ENCODE measurements around the gene LAMB1.
"Not testable (repeated sequence)": the region's sequence is repeated elsewhere in the genome, so short reads cannot be mapped to it uniquely, and the experiment has no call there.

The LAMB1 gene

DNA sequence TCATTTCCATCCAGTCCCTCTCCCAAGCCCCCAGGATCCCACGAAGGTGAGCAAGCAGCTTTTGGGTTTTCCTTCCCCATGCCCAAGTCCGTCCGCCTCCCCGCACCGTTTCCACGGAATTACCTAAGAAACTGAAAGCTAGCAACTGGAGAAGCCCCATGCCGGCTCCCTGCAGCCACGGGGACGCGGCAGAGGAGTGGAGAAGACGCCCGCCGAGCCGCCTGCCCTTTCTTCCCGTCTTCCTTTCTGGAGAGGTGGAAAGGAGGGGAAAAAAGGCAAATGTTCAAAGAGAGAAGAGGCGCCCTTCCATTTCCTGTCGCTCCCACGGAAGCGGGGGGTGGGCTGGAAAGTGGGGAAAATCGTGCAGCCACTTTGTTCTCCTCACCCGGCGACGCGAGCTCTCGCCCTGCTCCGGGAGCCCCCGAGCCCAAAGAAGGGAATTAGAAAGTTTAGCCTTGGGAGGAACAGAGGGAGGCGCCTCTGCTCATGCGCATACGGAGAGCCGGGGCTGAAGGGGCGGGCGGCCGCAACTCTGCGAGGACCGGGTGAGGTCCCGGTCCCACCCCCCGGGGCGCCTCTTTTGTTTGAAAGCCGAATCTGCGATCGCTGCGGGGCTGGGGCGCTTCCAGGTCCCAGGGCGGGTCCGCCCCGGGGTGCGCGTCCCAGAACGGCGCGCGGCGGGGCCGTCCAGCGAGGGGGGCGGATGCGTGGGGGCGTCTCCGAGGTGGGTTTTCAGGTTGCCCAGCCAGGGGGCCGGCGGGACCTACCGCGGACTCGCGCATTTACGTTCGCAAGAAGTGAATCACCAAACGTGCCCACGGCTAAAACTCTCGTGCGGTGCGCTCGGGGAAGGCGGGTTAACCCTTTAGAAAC, at the start of gene LAMB1:
TSS of gene LAMB1 (minus strand) at position 436 of the 873 bp plus-strand sequence. CDS start at position 160, 276 bp downstream.
- DNase-seq (ENCODE audit: low spot score) = no peak

DNA sequence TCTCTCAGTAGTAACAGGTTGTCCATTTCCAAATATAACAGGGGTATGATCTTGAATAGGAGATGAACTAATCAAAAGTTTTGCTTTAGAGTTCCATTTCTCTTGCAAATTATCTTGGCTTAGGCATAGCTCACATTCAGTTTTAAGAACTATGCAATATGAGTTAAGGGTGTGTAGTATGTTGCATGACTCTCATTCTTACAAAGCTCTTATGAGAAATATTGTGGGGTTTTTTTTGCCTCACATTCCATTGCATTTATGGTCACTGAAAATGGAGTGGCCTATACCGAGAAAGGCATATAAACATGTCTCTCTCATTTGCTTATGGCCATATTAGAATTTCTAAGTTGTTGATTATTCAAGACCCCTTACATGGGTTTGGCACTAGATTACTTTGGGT, 48.5 kb upstream of the LAMB1 start:
- DNase-seq (ENCODE audit: low spot score) = no peak

DNA sequence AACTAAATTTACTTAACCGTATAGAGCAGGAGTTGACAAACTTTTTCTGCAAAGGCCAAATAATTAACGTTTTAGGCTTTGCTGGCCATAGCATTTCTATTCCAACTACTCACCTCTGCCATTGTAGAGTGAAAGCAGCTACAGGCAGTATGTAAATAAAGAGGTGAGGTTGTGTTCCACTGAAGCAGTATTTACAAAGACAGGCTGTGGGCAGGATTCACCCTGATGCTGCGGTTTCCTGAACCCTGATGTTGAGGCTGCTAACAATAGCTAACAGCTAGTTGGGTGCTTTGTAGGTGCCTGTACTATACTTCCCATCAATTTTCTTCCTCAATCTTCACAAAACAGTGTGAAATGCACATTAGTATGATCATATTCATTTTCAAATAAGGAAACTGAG, 47.0 kb upstream of the LAMB1 start:
- DNase-seq (ENCODE audit: low spot score) = no peak

DNA sequence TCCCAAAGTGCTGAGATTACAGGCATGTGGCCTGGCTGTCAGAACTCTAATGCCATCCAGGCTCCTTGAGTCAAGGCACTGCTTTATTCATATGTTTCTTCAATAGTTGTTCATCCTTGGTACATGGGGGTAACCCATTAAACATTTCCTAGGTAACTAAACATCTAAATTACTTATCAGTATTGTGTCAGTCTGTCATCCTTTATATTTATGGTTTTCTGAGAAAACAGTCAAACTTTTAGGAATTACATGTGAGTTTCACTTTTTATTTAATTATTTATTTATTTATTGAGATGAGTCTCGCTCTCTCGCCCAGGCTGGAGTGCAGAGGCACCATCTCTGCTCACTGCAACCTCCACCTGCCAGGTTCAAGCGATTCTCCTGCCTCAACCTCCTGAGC, 45.5 kb upstream of the LAMB1 start:
- DNase-seq (ENCODE audit: low spot score) = no peak

DNA sequence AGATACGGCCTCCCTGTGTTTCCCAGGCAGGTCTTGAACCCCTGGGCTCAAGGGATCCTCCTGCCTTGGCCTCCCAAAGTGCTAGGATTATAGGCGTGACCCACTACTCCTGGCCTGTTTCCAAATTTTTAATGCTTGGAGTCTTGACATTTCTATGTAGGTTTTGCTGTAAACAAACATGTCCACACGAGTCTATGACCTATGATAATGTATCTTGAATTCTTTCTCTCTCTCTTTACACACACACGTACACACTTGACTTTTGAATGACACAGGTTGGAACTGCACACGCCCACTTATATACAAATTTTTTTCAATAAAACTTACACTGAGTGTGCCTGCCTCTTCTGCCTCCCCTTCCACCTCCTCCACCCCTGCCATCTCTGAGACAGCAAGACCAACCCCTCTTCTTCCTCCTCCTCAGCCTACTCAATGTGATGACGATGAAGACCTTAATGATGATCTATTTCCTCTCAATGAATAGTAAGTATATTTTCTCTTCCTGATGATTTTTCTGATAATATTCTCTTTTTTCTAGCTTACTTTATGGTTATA, 44.1 kb upstream of the LAMB1 start:
- no peak for DNase-seq (ENCODE audit: low spot score)

DNA sequence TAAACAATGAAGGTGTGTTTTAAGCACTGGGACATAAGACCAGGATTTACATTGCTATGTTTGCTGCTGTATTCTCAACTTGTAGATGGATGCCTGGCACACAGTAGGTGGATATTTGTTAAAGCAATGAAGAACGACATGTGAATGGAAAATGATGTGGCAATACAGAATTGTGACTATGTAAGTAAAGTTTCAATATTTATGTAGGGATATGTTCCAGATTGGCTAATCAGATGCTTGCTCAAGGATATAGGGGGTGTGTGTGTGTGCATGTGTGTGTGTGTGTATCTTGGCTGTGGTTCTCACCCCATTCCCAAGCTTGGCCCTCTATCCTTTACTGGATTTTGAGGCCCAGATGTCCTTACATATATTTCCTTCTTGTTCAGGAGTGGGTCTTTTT, 42.7 kb upstream of the LAMB1 start:
- no peak for DNase-seq (ENCODE audit: low spot score)

DNA sequence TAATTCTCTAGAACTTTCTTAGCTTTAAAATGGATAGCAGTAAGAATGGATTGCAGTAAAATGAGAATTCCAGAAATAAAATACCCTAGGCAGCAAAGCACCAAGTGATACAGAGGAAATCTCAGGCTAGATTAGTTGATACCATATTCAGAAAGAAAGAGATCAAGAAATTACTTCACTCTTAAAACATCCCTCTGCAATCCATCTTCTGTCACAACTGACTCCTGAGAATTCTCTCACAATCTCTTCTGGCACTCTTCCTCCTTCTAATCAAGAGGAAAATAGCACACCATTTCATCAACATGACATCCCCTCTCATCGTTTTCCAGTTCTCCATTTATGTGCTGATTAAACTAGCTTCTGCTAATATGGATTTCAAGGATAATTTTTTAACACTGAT, 42.2 kb upstream of the LAMB1 start:
- DNase-seq (ENCODE audit: low spot score) = no peak

DNA sequence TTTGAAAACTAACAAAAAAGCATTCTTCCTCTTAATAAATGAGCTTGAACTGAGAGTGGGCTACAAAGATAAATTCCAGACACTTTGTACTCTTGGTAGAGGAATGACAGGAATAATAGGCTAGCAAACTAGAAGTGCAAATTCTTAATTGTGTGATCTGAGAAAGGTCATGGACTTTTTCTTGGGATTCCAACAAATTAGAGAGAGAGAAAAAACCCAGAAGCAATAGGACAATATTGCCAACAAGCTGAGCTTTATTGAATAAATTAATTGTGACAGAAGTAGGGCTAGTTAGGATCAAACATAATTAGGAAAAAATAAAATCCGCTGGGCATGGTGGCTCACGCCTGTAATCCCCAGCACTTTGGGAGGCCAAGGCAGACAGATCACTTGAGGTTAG, 41.4 kb upstream of the LAMB1 start:
- no peak for DNase-seq (ENCODE audit: low spot score)

DNA sequence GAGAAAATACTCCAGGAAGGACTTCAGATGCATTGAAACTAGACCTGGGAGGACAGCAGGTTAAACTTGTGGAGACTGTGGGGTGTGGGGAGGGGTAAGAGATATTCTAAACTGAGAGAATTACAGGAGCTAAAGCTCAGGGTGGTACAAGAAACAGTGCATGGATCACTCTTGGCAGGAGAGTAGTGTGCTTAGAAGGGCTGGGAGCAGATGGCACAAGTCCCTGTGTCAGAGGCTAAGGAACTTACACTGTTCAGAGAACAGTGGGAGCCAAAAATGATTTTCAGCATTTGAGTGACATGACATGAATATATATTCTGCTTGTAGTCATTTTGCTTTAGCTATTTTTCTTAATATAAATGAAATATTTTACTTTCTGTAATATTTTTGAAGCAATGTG, 36.0 kb upstream of the LAMB1 start:
- no peak for DNase-seq (ENCODE audit: low spot score)

DNA sequence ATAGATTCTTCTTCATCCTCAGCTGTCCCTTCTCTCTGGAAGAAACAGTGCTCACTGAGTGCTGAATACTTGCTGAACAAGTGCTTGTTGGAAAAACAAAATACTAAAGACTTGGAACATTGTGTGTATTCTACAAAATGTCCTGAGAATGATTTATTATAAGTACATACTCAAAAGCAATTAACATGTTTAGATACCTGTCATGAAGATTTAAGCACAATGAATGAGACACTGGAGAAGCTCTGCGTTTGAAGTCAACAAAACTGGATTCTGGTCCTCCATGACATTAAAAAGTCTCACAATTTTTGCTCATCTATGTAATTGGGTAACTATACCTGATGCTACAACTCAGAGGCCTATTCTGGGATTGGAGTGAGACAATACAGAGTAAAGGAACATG, 34.8 kb upstream of the LAMB1 start:
- no peak for DNase-seq (ENCODE audit: low spot score)

DNA sequence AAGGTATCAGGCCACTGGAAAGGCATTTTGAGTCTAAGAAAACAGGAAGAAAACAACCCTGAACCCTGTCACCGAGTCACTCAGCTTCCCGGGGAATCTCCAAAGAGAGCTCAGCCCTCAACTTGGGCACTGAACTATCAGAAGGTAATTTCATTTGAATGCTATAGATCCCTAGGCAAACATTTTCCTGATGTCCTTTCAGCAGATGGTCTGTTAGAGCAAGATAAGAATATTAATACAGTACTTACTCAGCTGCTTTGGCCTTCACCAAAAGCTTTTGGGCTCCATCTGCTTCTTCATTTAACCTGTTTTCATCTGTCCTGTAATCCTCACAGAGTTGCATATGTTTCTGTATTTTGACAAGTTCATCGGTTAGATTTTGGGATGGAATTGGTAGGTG, 34.2 kb upstream of the LAMB1 start:
- DNase-seq (ENCODE audit: low spot score) = no peak

DNA sequence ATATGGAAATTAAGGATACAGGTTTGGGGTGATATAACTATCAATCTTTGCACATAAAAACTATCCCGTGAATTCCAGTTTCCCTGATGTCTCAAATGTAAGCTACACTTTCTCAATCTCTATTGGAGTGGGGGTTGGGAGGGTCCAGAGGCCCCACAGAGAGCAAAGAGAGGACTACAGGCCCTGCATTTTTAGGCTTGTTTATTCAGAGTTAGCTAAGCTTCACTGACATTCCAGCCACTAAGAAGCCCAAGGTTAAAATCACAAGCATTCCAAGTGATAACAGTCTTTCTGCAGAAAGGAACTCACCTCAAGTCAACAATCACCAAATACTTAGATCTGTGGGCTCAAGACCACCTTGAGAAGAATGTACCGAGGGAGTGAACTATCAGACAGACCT, 31.6 kb upstream of the LAMB1 start:
- no peak for DNase-seq (ENCODE audit: low spot score)

DNA sequence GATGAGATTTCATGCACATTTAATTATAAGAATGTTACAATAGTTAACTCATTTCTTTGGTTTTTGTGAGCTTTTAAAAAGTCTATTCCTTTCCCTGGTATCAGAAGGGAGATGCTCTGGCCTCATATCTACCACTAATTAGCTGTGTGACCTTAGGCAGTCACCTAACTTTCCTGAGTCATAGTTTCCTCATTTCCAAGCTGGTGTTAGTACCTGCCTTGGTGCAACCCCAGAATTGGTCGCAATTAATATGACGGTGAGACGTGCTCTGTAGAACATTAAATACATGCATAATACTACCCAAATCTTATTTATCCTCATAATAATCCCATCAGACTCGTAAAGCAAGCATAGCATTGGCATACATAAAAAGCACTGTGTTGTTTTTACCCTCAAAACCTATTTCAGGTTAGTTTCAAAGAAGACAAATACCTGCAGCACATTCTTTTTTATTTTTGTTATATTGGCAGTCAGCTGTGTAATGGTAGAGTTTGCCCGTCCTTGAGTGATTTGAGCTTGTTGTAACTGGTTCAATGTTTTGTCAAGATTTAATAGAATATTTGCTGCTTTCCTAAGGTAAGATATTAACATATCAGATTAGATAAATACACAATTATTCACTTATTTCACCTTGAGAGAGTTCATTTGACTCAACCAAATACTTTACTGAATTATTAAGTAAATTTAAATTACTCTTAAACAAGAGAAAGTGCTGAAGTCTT, 31.0 kb upstream of the LAMB1 start:
- no peak for DNase-seq (ENCODE audit: low spot score)

DNA sequence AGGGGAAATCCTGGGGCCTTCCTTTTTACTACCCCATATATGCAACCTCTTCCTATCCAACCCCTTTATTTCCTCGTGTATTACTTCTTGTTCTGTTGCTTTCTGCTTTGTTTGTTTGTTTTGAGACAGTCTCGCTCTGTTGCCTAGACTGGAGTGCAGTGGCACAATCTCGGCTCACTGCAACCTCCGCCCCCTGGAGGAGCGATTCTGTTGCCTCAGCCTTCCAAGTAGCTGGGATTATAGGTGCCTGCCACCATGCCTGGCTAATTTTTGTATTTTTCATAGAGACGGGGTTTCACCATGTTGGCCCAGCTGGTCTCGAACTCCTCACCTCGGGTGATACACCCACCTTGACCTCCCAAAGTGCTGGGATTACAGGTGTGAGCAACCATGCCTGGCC, 30.3 kb upstream of the LAMB1 start:
- not testable (repeated sequence) for DNase-seq (ENCODE audit: low spot score)

DNA sequence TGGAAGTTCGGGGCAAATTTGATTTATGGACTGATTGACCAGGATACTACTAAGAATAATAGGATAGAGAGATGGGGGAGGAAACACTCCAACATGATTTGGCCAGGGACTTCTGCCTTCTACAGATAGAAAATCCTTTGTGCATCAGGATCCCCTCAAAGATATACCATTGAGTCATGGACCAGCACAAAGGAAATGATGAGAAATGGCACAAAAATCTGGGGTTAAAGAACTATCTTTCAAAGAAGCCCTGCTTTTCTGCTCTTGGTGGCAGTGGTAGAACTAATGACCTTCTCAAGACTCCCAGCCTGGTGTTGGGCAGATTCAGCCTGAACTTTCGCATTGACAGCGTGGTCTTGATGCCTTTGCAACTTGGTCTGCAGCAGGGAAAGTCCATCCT, 27.6 kb upstream of the LAMB1 start:
- DNase-seq (ENCODE audit: low spot score) = no peak

DNA sequence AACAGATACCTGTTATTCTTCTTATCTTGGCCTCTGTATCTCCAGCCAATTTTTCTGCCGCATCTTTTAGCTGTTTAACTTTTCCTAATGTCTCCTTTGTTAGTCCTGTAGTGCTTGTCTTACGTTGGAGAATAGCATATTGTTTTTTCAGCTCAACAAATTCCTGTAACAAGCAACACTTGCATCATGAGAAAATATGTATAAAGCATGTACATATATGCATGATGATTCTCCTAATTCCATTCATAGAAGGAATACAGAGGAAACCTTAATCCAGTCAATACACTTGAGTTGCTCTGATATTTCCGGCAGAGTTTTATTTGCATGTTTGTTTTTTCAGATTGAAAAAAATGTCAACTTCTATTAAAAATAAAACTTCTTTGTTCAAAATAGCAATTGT, 26.1 kb upstream of the LAMB1 start:
- no peak for DNase-seq (ENCODE audit: low spot score)

DNA sequence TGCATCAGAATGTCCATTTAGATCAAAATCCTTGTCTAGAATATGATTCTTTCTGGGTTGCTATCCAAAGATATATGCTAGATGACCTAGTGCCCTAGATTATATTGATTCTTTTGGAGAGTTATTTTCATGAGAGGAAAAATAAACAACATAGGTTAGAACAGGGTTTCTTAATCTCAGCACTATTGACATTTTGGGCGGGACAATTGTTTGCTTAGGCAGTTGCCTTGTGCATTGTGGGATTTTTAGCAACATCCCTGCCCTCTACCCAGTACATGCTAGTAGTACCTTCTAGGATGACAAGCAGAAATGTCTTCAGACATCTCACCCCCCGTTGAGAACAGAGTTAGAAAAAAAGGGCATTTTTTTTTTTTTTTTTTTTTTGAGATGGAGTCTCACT, 25.1 kb upstream of the LAMB1 start:
- no peak for DNase-seq (ENCODE audit: low spot score)

DNA sequence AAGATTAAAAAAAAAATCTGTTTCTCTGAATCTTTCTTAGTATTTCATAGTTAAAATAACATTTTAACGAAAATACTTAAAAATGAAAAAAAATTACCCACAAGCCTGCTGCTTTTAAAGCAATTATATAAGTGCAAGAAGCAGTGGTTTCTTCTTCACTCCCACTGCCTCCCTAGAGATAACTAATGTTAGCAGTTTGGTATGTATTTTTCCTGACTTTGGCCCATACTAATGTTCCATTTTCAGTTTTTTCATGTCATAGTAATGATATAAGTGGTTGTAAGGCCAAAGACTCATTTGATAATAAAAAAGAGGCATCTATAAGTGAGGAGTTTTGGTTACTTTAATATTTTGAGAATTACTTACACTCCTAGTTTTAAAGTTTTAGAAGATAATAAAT, 24.3 kb upstream of the LAMB1 start:
- DNase-seq (ENCODE audit: low spot score) = no peak

DNA sequence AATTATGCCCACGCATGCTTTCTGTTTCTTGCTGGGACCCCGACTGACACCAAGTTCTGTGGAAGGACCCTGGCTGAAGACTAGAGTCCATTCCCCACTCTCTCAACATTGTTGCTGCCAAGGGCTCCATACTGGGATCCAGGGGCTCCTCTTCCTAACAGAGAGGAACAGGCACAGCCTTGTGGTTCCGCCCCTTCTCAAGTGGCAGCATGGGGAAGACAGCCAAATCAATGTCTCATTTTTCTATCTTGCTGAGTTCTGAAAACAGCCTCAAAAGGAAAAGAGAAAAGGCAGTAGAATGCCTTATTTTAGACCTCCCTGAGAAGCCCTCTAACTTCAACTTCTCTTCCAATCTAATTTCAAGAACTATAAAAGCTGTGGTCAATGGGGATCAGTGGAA, 23.7 kb upstream of the LAMB1 start:
- DNase-seq (ENCODE audit: low spot score) = no peak

DNA sequence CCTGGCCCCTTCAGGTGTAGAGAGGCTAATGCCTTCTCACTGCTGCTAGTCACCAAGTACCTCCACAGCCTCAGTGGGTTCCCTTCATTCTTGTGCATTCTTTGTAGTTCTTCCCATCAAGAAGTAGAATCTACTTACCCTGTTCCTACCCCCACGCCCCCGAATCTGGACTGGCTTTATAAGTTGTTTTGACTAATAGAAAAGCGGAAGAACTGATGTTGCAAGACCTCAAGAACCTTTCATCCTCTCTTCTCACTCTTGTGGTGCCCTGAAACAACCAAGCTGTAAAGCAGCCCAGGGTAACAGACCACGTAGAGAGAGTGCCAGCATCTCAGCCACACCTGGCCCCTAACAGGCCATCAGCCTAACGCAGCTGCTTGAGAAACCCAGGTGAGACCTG, 23.2 kb upstream of the LAMB1 start:
- no peak for DNase-seq (ENCODE audit: low spot score)

DNA sequence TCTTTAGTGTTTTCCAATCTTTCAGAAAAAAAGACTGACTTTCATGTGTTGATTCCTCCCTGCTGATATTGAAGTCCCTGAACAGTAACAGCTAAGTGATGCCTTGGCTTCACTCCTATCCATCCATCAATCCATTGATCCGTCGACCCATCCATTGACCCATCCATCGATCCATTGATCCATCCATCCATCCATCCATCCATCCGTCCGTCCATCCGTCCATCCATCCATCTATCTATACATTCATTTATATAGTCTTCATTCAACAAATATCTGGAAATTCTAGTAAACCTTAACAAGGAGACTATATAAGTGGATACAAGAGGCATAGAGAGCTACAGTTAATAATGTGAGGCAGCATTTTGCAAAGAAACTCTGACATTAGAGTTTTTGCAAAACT, 21.6 kb upstream of the LAMB1 start:
- no peak for DNase-seq (ENCODE audit: low spot score)

DNA sequence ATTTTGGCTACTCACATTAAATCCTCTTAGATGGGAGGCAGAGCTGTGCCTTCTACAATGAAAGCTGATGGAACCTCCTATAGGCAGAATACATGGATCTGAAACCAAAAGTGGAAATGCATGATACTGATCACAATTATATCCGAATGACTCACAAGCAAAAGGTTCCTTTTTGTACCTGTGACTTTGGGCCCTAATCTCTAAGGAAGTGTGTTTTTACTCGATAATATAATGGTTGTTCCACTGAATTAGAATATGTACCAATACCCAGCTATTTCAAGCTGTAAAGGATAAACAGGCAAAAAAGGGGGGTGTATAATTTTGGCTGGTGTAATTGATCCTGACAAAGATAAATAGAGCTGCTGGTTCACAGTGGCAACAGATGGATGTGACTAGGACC, 17.6 kb upstream of the LAMB1 start:
- no peak for DNase-seq (ENCODE audit: low spot score)

DNA sequence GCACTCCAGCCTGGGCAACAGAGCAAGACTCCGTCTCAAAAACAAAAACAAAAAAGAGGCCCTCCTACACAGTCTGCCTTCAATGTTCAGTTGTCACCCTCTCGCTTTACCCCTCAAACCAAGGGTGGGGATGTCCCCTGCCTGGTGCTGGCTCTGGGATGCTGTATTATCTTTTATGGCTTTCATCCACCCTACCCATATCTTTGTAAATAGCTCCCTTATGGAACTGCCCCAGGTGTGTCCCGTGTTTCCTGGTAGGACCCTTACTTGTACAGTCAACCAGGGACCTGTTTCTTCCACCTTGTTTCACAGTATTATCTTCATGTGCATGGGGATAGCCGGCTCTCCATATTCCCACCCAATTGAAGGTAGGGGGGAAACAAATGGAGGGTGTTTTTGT, 15.7 kb upstream of the LAMB1 start:
- no peak for DNase-seq (ENCODE audit: low spot score)

All from NAMALWA (cell line).